DMS114 treated with DMSO at 0.1 percent for 48 hours (cell line): ENCODE data around the gene DMKN.
"Not testable (repeated sequence)": the region's sequence is repeated elsewhere in the genome, so short reads cannot be mapped to it uniquely, and the experiment has no call there.

ENCODE experiments used
- DNase-seq: peaks from one replicate; lab custom pipeline; 2025; ENCODE audit not compliant: unreplicated experiment; lab: John Stamatoyannopoulos, UW

DMKN gene

DNA sequence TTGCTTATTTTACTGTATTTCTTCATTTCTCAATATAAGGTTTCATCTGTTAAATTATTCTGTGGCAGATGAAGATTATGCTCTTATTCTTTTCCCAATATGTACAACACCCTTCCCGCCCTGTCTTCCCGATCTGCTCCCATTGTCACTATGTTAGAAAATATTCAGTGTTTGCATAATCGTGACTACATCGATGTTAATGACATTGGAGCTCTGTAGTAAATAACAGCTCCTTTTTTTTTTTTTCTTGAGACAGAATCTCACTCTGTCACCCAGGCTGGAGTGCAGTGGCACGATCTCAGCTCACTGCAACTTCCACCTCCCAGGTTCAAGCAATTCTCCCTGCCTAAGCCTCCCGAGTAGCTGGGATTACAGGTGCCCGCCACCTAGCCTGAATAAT lies 50.5 kb downstream of the DMKN start:
- DNase-seq = not testable (repeated sequence)

DNA sequence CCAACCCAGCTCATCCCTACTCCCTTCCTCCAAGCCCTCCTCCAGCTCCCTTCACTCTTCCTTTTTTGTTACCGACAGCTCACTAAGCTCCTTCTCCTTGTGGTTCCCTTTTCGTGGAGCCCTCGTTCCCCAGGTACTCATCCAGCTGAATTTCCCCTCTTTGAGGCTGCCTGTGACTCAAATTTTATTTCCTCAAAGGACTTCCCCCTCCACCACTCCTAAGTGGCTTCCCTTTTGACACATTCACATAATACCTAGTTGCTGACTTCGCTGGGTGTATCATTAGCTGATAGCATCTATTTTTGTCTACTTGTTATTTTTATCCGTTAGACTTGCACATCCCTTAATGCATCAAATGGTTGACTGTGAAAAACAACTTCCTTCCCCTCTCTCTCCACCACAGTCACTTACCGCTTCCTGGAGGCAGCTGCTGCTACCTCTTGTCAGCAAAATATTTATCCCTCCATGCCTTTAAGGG lies 50.9 kb downstream of the DMKN start:
- no peak for DNase-seq

DNA sequence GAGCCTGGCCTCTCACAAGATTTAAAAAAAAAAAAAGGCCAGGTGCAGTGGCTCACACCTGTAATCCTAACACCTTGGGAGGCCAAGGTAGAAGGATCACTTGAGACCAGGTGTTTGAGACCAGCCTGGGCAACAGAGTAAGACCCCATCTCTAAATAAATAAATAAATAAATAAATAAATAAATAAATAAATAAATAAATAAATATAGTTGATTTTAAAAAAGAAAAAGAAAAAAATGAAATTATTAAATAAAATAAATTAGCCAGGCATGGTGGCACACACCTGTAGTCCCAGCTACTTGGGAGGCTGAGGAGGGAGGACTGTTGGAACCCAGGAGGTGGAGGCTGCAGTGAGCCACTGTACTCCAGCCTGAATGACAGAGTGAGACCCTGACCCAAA lies 51.7 kb downstream of the DMKN start:
- not testable (repeated sequence) for DNase-seq

- no peak for DNase-seq
Measured at GRCh38 chr19:35461060-35461459, 52.4 kb downstream of the DMKN start.

GRCh38 chr19:35460608-35461007 lies 52.8 kb downstream of the DMKN start:
- no peak for DNase-seq

DNA sequence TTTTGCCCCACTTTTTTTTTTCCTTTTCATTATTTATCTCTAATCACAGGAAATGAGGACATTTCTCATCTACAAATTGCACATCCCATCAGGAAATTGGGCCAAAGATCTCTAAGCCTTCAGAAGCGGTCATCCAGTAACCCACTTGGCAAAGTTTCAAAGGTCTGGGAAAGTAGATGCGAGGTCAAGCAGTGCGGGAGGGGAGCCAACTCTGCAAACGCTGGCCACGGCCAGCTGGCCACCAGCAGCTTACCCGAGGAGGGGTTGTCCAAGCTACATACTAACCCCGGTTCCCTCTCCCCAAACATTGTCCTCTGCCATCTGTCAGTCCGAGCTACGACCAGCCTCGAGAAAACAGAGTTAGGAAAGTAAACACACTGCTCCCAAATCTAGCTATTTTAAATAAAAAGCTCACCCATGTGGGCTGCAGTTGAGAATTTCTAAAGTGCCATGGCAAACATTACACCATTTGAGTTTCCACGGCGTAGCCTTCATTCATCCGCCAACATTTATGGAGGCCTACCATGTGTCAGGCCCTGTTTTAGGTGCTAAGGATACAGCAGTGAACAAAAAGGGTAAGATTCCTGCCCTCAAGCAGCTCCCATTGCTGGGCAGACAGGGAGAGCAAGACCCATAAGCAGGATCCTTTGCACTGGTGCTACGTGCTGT lies 53.9 kb downstream of the DMKN start:
- DNase-seq = no peak

- no peak for DNase-seq
Measured at GRCh38 chr19:35458731-35459391, 54.6 kb downstream of the DMKN start.

- DNase-seq = no peak
Measured at GRCh38 chr19:35458192-35458591, 55.3 kb downstream of the DMKN start.

DNA sequence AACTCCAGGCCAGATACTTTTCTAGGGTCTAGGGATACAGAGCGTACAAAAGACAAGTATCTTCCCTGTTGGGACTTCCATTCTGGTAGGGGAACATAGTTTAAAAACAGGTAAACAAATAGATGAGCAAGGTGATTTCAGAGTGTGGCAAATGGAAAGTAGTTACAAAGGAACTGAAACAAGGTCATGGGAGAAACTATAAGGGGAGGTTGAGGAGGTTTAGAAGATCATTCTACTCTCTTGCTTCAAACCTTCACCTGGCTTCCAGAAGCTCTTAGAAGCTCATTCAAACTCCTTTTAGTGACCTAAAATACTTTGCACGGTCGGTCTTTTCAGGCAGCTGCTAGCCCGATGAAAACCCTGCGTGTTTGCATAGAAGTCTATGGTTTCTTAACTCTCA lies 56.3 kb downstream of the DMKN start:
- DNase-seq = no peak

DNA sequence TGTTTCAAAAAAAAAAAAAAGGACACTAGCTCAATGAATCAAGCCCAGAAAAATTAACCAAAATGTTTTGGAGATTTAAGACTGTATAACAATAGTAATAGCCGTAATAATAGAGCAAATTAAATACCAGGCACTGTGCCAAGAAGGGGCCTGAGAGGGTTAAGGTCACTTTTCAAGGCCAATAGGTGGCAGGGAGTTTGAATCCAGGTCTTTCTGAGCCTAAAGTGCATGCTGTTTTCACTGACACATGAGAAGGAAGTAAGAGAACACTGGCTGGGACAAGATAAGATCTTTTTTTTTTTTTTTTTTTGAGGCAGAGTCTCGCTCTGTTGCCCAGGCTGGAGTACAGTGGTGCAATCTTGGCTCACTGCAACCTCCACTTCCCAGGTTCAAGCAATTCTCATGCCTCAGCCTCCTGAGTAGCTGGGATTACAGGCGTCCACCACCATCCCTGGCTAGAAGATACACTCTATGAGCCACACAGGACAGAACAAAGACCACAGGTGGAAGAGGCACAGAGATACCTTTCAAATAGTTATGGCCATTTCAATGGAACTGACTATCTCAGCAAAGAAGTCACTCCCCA lies 57.7 kb downstream of the DMKN start:
- no peak for DNase-seq

- DNase-seq = no peak
Measured at GRCh38 chr19:35454663-35455062, 58.8 kb downstream of the DMKN start.

DNA sequence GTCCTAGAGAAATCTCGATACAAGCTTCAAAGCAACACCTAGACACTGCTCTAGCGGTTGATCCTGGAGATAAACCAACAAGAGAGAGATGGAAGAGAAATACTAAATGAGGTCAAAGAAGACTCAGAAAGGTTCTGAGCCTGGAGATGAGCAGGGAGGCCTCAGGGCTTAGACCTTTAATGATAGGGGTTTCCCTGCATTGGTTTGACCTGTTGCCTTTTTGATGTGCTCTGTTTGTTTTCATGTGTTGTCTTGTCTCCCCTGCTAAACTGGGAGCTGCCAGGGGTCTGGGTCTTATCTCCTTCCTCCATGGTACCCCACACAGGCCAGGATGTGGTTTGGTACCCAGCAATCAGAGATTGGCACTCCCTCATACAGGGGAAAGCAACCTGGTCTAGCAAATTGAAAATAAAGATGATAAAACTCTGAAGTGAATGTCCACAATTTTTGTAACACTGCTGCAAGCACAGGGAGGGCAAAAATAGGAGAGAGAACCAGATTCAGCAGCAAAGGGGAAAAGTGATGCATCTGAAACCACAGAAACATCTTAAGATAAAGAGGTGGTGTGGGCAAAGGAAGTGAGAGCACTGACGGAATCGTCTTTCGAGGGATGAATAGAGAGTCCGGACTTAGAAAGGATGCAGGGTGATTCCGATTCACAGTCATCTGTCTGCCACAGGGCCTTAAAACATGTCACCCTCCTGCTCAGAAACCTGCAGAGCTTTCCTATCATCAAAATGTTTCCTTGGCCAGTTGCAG lies 61.9 kb downstream of the DMKN start:
- DNase-seq = no peak

- DNase-seq = no peak
Measured at GRCh38 chr19:35449359-35450043, 63.9 kb downstream of the DMKN start.

DNA sequence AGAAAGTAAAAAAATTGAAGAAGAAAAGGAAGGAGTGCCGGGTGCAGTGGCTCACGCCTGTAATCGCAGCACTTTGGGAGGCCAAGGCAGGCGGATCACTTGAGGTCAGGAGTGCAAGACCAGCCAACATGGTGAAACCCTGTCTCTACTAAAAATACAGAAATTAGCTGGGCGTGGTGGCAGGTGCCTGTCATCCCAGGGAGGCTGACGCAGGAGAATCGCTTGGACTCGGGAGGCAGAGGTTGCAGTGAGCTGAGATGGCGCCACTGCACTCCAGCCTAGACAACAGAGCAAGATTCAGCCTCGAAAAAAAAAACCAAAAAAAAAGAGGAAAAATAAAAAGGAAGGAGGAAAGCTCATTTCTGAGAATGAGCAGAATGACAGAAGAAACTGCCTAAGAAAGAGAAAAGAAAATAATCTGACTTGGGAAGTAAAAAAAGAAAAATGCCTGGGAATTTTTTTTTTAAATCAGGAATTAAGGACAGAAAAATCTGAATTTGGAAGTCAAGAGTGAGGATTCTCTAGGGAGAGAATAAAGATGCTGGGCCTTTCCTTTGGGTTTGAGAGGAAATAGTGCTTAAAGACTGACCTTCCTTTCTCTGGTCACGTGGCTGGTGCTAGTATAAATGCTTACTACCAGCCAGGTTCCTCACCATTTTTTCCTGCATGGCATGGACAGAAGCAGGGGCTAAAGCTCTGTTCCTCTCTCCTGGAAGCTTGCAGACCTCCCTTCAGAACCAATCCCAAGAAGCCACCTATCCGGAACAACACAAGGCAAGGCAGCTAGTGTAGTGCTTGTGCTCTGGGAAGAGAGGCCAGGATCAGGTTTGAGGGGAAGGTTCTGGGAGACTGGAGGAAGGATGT lies 65.6 kb downstream of the DMKN start, which contains the start of gene FFAR2:
Gene FFAR2, plus strand, starts transcription at position 652 of the 864 bp plus-strand sequence. CDS start 1,458 bp downstream, outside the sequence.
- DNase-seq = no peak
